Endodermal cell (in vitro differentiated cells): Measurements from ENCODE around the gene ZFYVE28. TPM values are rescaled to one million over a fixed set of nuclear protein-coding genes. Genes with fewer than 3 reads are reported as not detected.

ENCODE experiments used
- DNase-seq: peaks from one replicate; pipeline ENCODE4 v3.0.0-alpha.2; 2017
- H3K27ac ChIP-seq: 2 replicates; pipeline ENCODE4 v1.5.1; 2013; ENCODE audit warnings: mild to moderate bottlenecking, low read depth, low read length, moderate library complexity
- H3K27me3 ChIP-seq: 2 replicates; pipeline ENCODE4 v1.6.1; 2013; ENCODE audit warnings: mild to moderate bottlenecking, low read length, moderate library complexity; ENCODE audit not compliant: insufficient read depth, control insufficient read depth, poor library complexity, severe bottlenecking
- H3K36me3 ChIP-seq: 2 replicates; pipeline ENCODE4 v1.7.0; 2013; ENCODE audit warnings: mild to moderate bottlenecking, low read length, moderate library complexity; ENCODE audit not compliant: control insufficient read depth, insufficient read depth
- H3K4me1 ChIP-seq: one replicate; pipeline ENCODE4 v1.7.0; 2013; ENCODE audit warnings: low read length; ENCODE audit not compliant: control insufficient read depth, insufficient read depth
- H3K4me3 ChIP-seq: 2 replicates; pipeline ENCODE4 v1.5.1; 2013; ENCODE audit warnings: mild to moderate bottlenecking, low read length, moderate library complexity
- H3K9ac ChIP-seq: 2 replicates; pipeline ENCODE4 v1.6.1; 2013; ENCODE audit warnings: mild to moderate bottlenecking, low read length, moderate library complexity; ENCODE audit not compliant: poor library complexity, severe bottlenecking; ENCODE audit errors: extremely low read depth
- H3K9me3 ChIP-seq: 2 replicates; pipeline ENCODE4 v1.6.1; 2013; ENCODE audit warnings: mild to moderate bottlenecking, low read length, moderate library complexity; ENCODE audit not compliant: control insufficient read depth
- H3K27ac Mint-ChIP-seq: 2 replicates; pipeline ENCODE4 v1.8.0; 2020; ENCODE audit warnings: mixed read lengths
- H3K27me3 Mint-ChIP-seq: 2 replicates; pipeline ENCODE4 v1.8.0; 2021; ENCODE audit warnings: mild to moderate bottlenecking, mixed read lengths; ENCODE audit not compliant: insufficient read depth
- H3K36me3 Mint-ChIP-seq: 2 replicates; pipeline ENCODE4 v1.8.0; 2020; ENCODE audit warnings: low read depth, mixed read lengths
- H3K4me1 Mint-ChIP-seq: 2 replicates; pipeline ENCODE4 v1.8.0; 2020; ENCODE audit warnings: mixed read lengths
- H3K4me3 Mint-ChIP-seq: 2 replicates; pipeline ENCODE4 v1.8.0; 2020; ENCODE audit warnings: mild to moderate bottlenecking, moderate library complexity, mixed read lengths
- H3K9me3 Mint-ChIP-seq: 2 replicates; pipeline ENCODE4 v1.8.0; 2020; ENCODE audit warnings: mild to moderate bottlenecking, mixed read lengths
- WGBS, 2 experiments: methylation state at CpG; one replicate each; pipeline versions ENCODE4 v1.1.5 to v1.1.7; 2013; ENCODE audit warnings: missing lambda C conversion rate in 2 of 2, mixed read lengths in 1 of 2; ENCODE audit not compliant: insufficient coverage in 1 of 2, insufficient read length in 1 of 2; 5-methylcytosine and 5-hydroxymethylcytosine counted together
- total RNA-seq, 2 donors: library from RNA; stranded (reverse); fragmentation: NEBNext Ultra II Directional in 1 of 2; extraction: Animal tissue kit (Norgen Biotek cat#: 25700) in 1 of 2; gene quantifications; 2 replicates in 1 of 2; 3 replicates in 1 of 2; pipeline ENCODE4 v1.2.1, GENCODE V29; 2021
- TF ChIP-seq, protein P1 (sequence below): fragments of 200-600 bp; sonication (generic); conservative IDR thresholded peaks from 2 replicates; pipeline ENCODE4 v1.5.0; 2021; ENCODE audit warnings: antibody characterized with exemption, mild to moderate bottlenecking

Gene ZFYVE28
- total RNA-seq, 2 donors from 2014 or later = 0.73 to 1.6 TPM

DNA sequence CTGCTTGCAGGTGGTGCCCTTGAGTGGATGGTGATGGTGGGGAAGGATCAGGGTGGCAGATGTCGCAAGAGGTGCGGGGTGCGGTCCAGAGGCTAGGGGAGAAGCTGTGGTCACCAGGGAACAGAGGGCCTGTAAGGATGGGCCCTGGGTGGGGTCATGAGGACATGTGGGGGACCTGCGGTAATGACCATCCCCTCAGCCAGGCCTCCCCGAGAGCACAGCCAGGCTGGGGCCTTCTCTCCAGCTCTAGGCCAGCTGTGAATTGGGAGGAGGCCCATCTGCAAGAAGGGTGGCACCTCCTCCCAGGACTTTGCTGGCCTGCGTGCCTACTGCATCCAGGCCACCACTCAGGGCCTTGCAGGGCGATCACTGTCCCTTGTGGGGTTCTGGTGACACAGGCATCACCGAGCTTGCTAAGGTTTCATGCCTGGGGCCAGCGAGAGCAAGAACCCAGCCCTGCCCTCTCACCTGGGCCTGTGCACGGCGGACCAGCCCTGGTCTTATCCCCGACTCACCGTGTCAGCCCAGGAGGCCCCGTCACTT, 122.5 kb downstream of the ZFYVE28 start:
- Histone ChIP-seq H3K4me1 (no peaks in the 10 kb centered on the region), H3K9ac (no peak overlapping the region), H3K27ac (no peak overlapping the region), H3K9me3 (no peaks in the 10 kb centered on the region), H3K36me3 (no peaks in the 10 kb centered on the region), H3K27me3 (no peaks in the 10 kb centered on the region), H3K4me3 (no peak overlapping the region)
- TF ChIP-seq, protein P1, sequence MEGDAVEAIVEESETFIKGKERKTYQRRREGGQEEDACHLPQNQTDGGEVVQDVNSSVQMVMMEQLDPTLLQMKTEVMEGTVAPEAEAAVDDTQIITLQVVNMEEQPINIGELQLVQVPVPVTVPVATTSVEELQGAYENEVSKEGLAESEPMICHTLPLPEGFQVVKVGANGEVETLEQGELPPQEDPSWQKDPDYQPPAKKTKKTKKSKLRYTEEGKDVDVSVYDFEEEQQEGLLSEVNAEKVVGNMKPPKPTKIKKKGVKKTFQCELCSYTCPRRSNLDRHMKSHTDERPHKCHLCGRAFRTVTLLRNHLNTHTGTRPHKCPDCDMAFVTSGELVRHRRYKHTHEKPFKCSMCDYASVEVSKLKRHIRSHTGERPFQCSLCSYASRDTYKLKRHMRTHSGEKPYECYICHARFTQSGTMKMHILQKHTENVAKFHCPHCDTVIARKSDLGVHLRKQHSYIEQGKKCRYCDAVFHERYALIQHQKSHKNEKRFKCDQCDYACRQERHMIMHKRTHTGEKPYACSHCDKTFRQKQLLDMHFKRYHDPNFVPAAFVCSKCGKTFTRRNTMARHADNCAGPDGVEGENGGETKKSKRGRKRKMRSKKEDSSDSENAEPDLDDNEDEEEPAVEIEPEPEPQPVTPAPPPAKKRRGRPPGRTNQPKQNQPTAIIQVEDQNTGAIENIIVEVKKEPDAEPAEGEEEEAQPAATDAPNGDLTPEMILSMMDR = no peak
- Mint-ChIP-seq H3K4me1 (no peaks in the 10 kb centered on the region), H3K27ac (peak overlapping the region; percentile 45), H3K4me3 (no peak overlapping the region), H3K9me3 (peaks cover 14% of the 10 kb centered on the region), H3K27me3 (peaks cover 3% of the 10 kb centered on the region), H3K36me3 (no peaks in the 10 kb centered on the region)
- no peak for DNase-seq
- WGBS, 2 experiments = 91 to 94% methylated on average over 10 to 14 of the region's 14 CpGs

DNA sequence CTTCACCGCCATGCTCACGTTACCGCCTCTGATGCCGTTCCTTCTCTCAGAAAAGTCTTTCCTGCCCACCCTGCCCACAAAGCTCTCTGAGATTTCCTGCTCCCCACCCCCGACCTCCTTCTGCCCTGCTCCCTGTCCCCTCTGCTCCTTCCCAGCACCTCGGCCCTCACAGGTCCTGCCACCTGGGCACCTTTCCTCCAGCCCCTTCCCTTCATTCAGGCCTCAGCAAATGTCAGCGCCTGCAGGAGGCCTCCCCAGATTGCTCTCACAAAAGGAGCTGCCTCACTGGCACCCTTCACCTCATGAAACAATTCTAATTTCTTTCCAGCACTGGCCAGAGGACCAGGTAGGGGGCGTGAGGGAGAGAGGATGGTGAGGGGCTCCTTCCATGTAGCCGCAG, 122.9 kb downstream of the ZFYVE28 start:
- Histone ChIP-seq H3K9me3 (no peaks in the 10 kb centered on the region), H3K4me1 (no peaks in the 10 kb centered on the region), H3K4me3 (no peak overlapping the region), H3K27ac (no peak overlapping the region), H3K9ac (no peak overlapping the region), H3K27me3 (no peaks in the 10 kb centered on the region), H3K36me3 (no peaks in the 10 kb centered on the region)
- 91 to 100% methylated on average over 5 to 9 of the region's 9 CpGs for WGBS, 2 experiments
- Mint-ChIP-seq H3K27ac (peak overlapping the region; percentile 45), H3K36me3 (no peaks in the 10 kb centered on the region), H3K9me3 (peaks cover 14% of the 10 kb centered on the region), H3K4me3 (no peak overlapping the region), H3K27me3 (peaks cover 3% of the 10 kb centered on the region), H3K4me1 (no peaks in the 10 kb centered on the region)
- DNase-seq = peak; percentile 61
- TF ChIP-seq, protein P1 = peak; percentile 32

GRCh38 chr4:2292646-2293108, 125.8 kb downstream of the ZFYVE28 start:
- Histone ChIP-seq H3K4me3 (no peak overlapping the region), H3K36me3 (no peaks in the 10 kb centered on the region), H3K4me1 (no peaks in the 10 kb centered on the region), H3K9me3 (no peaks in the 10 kb centered on the region), H3K27ac (no peak overlapping the region), H3K27me3 (no peaks in the 10 kb centered on the region), H3K9ac (no peak overlapping the region)
- Mint-ChIP-seq H3K4me1 (no peaks in the 10 kb centered on the region), H3K4me3 (no peak overlapping the region), H3K36me3 (no peaks in the 10 kb centered on the region), H3K27ac (no peak overlapping the region), H3K9me3 (peaks cover 11% of the 10 kb centered on the region), H3K27me3 (peaks cover 1% of the 10 kb centered on the region)
- TF ChIP-seq, protein P1 = no peak
- 84 to 94% methylated on average over 3 to 6 of the region's 6 CpGs for WGBS, 2 experiments
- DNase-seq = no peak
